B cell (primary cell): Measurements from ENCODE around the gene FLAD1. TPM values are rescaled to one million over a fixed set of nuclear protein-coding genes. Genes with fewer than 3 reads are reported as not detected.

Experiments
- ATAC-seq: fragments of 200-7000 bp; cut with Tn5 transposase; one replicate; pipeline ENCODE4 v1.10.0; 2021; ENCODE audit warnings: low read depth, mild to moderate bottlenecking, moderate number of reproducible peaks, moderate library complexity
- CTCF ChIA-PET: fragments of 350-600 bp; sonication (Branson Sonifier 250); formaldehyde crosslinking; loops from one replicate; lab custom pipeline; 2021; ENCODE audit warnings: antibody characterized with exemption, inconsistent platforms; lab: Charles Lee
- POLR2A ChIA-PET: fragments of 350-600 bp; sonication (Branson Sonifier 250); formaldehyde crosslinking; loops from one replicate; lab custom pipeline; 2021; ENCODE audit warnings: antibody characterized with exemption; lab: Charles Lee
- DNase-seq: peaks from one replicate; pipeline ENCODE4 v3.0.0; 2013
- H2AFZ ChIP-seq: 2 replicates; pipeline ENCODE4 v1.6.1; 2012; ENCODE audit warnings: mild to moderate bottlenecking, low read depth, low read length; ENCODE audit not compliant: insufficient read depth, poor library complexity, severe bottlenecking
- H3K27ac ChIP-seq, 2 donors: 1 replicate in 1 of 2; 2 replicates in 1 of 2; pipeline ENCODE4 v1.5.1; 2012 to 2013; ENCODE audit warnings: low read length in 2 of 2, mild to moderate bottlenecking in 2 of 2, moderate library complexity in 1 of 2
- H3K27me3 ChIP-seq, 4 experiments: fragments of 200-600 bp in 1 of 4; sonication (generic) in 1 of 4; replicated peaks in 1 of 4; 1 replicate in 2 of 4; 2 replicates in 2 of 4; pipeline versions ENCODE4 v1.6.1 to v1.7.0; 2013 to 2016; ENCODE audit warnings: low read length in 3 of 4, mild to moderate bottlenecking in 2 of 4, mixed read lengths in 1 of 4, moderate library complexity in 1 of 4; ENCODE audit not compliant: insufficient read depth in 4 of 4, control insufficient read depth in 3 of 4; ENCODE audit errors: control extremely low read depth in 1 of 4
- H3K36me3 ChIP-seq, 2 experiments: replicated peaks in 1 of 2; 1 replicate in 1 of 2; 2 replicates in 1 of 2; pipeline versions ENCODE4 v1.6.1 to v1.7.1; 2013; ENCODE audit warnings: low read length in 1 of 2; ENCODE audit not compliant: insufficient read depth in 2 of 2, control insufficient read depth in 1 of 2; ENCODE audit errors: control extremely low read depth in 1 of 2, extremely low read depth in 1 of 2
- H3K4me1 ChIP-seq, 2 donors: fragments of 200-600 bp in 1 of 2; sonication (generic) in 1 of 2; 1 replicate in 1 of 2; 2 replicates in 1 of 2; pipeline versions ENCODE4 v1.5.1 to v1.6.1; 2013 to 2017; ENCODE audit warnings: low read length in 2 of 2; ENCODE audit not compliant: control insufficient read depth in 2 of 2, insufficient read depth in 2 of 2
- H3K4me2 ChIP-seq: replicated peaks from 2 replicates; pipeline ENCODE3; 2012; ENCODE audit warnings: mild to moderate bottlenecking, low read depth, low read length; ENCODE audit not compliant: poor library complexity, severe bottlenecking
- H3K4me3 ChIP-seq, 5 experiments: fragments of 200-600 bp in 1 of 5; sonication (generic) in 1 of 5; 1 replicate in 3 of 5; 2 replicates in 2 of 5; pipeline versions ENCODE4 v1.5.1 to v1.7.0; 2011 to 2016; ENCODE audit warnings: low read length in 4 of 5, mild to moderate bottlenecking in 4 of 5, low read depth in 2 of 5, control low read depth in 1 of 5, moderate library complexity in 1 of 5; ENCODE audit not compliant: insufficient read depth in 1 of 5; ENCODE audit errors: control extremely low read depth in 1 of 5, extremely low read depth in 1 of 5
- H3K79me2 ChIP-seq: fragments of 200-600 bp; sonication (generic); one replicate; pipeline ENCODE4 v1.6.0; 2016; ENCODE audit warnings: low read length; ENCODE audit not compliant: control insufficient read depth, insufficient read depth
- H3K9ac ChIP-seq: fragments of 200-600 bp; sonication (generic); 2 replicates; pipeline ENCODE4 v1.6.1; 2017; ENCODE audit warnings: mild to moderate bottlenecking, low read length, moderate library complexity
- H3K9me3 ChIP-seq, 3 donors: one replicate each; pipeline versions ENCODE4 v1.6.1 to v1.7.1; 2013; ENCODE audit warnings: low read length in 2 of 3; ENCODE audit not compliant: control insufficient read depth in 2 of 3, insufficient read depth in 1 of 3; ENCODE audit errors: control extremely low read depth in 1 of 3
- H4K20me1 ChIP-seq: 2 replicates; pipeline ENCODE4 v1.6.0; 2012; ENCODE audit warnings: mild to moderate bottlenecking, low read length; ENCODE audit not compliant: insufficient read depth, control insufficient read depth, poor library complexity, severe bottlenecking
- H3K27ac Mint-ChIP-seq: one replicate; pipeline ENCODE4 v1.8.0; 2021; ENCODE audit warnings: mixed read lengths
- H3K27me3 Mint-ChIP-seq: one replicate; pipeline ENCODE4 v1.8.0; 2021; ENCODE audit warnings: mixed read lengths
- H3K4me1 Mint-ChIP-seq: one replicate; pipeline ENCODE4 v1.8.0; 2021; ENCODE audit warnings: mixed read lengths
- H3K4me3 Mint-ChIP-seq: one replicate; pipeline ENCODE4 v1.8.0; 2021; ENCODE audit warnings: mixed read lengths
- H3K9me3 Mint-ChIP-seq: one replicate; pipeline ENCODE4 v1.8.0; 2022; ENCODE audit warnings: mixed read lengths; ENCODE audit not compliant: insufficient read depth
- CTCF ChIP-seq: fragments of 200-600 bp; IDR thresholded peaks from one replicate; pipeline ENCODE4 v1.8.0; 2022; ENCODE audit warnings: antibody characterized with exemption, mild to moderate bottlenecking
- EZH2 ChIP-seq: IDR thresholded peaks from 2 replicates; pipeline ENCODE4 v1.6.1; 2012; ENCODE audit warnings: borderline replicate concordance, low read depth, mild to moderate bottlenecking, moderate library complexity, low read length; ENCODE audit not compliant: insufficient read depth, poor library complexity, severe bottlenecking
- WGBS: methylation state at CpG from one replicate; pipeline ENCODE4 v1.1.5; 2013; ENCODE audit warnings: missing lambda C conversion rate; ENCODE audit not compliant: insufficient coverage; 5-methylcytosine and 5-hydroxymethylcytosine counted together
- intact Hi-C: fragments of 100-400 bp; cut with micrococcal nuclease; formaldehyde crosslinking; loops from one replicate; pipeline ENCODE4 v1.10.0; 2022
- polyA plus RNA-seq: library from polyadenylated mRNA; depleted of rRNA; stranded (reverse); fragments of >200 nt; gene quantifications from 2 replicates; pipeline ENCODE4 v1.2.3, GENCODE V29; 2012
- total RNA-seq, 2 donors: library from RNA; stranded (reverse); fragments of 120-200 nt in 1 of 2; gene quantifications; 1 replicate in 1 of 2; 2 replicates in 1 of 2; pipeline versions ENCODE4 v1.2.3 to v1.2.4, GENCODE V29; 2013 to 2022

Gene FLAD1
- total and polyA plus RNA-seq, 2 donors (not counting 1 experiment from before 2014, with no cell fraction given), result 51.4 to 83.0 TPM

GRCh38 chr1:155001425-155001674 is 18.2 kb downstream of the FLAD1 start:
- H3K4me3 ChIP-seq, result peak overlapping the region; percentile 74 to 95 (median 86)
- intact Hi-C loops, result loop anchor here (1.0 to 5.0 kb wide), 5 partner anchors 61 to 674 kb away; partner anchors contain the start of genes ADAR, ATP8B2, EFNA4 and UBE2Q1

More at GRCh38 chr1:155001425-155001674, 18.2 kb downstream of the FLAD1 start:
- Mint-ChIP-seq H3K9me3 (no peaks in the 10 kb centered on the region), H3K27me3 (no peaks in the 10 kb centered on the region), H3K27ac (peak overlapping the region; percentile 96), H3K4me1 (peaks cover 46% of the 10 kb centered on the region), H3K4me3 (peak overlapping the region; percentile 90)
- Histone ChIP-seq H3K27me3 (no peaks in the 10 kb centered on the region), H4K20me1 (peaks cover 4% of the 10 kb centered on the region), H3K4me1 (peaks cover 36 to 44% of the 10 kb centered on the region in 2 donors), H3K9ac (peak overlapping the region; percentile 91), H3K27ac (peak overlapping the region; percentile 73 to 80), H2AFZ (peak overlapping the region; percentile 90), H3K4me2 (peak overlapping the region; percentile 97), H3K9me3 (no peaks in the 10 kb centered on the region), H3K79me2 (peaks cover 38% of the 10 kb centered on the region), H3K36me3 (no peaks in the 10 kb centered on the region)
- WGBS, result 0% methylated on average over 11 of the region's 11 CpGs
- ChIA-PET CTCF (interaction anchor here (0.8 to 18.4 kb wide), 8 partner anchors 13 to 84 kb away, joined by 3 to 295 read pairs (median 4); partner anchors contain the start of genes ADAM15, CKS1B and FLAD1), POLR2A (interaction anchor here (0.6 to 7.4 kb wide), 5 partner anchors 14 to 65 kb away, joined by 3 to 74 read pairs (median 8); partner anchors contain the start of genes CKS1B and PMVK)
- no peak for TF ChIP-seq CTCF
- no peak for TF ChIP-seq EZH2
- ATAC-seq (no peak), DNase-seq (no peak)
